Skeletal muscle cell (primary cell): Measurements from ENCODE around the gene KCNIP3.
"Not testable (repeated sequence)": the region's sequence is repeated elsewhere in the genome, so short reads cannot be mapped to it uniquely, and the experiment has no call there.

ENCODE experiments used
- DNase-seq: peaks from one replicate; pipeline ENCODE4 v3.0.0-alpha.2; 2010; ENCODE audit warnings: low read depth
- H3K4me3 ChIP-seq: 2 replicates; pipeline ENCODE4 v1.5.1; 2011; ENCODE audit warnings: low read depth, mild to moderate bottlenecking, control low read depth, low read length, moderate library complexity

KCNIP3 gene

GRCh38 chr2:95353613-95354468, 56.7 kb downstream of the KCNIP3 start:
- H3K4me3 ChIP-seq = no peak overlapping the region

GRCh38 chr2:95354469-95354901, 57.3 kb downstream of the KCNIP3 start:
- no peak overlapping the region for H3K4me3 ChIP-seq
- DNase-seq = no peak

More at GRCh38 chr2:95353613-95354468, 56.7 kb downstream of the KCNIP3 start:
- DNase-seq = no peak

- no peak overlapping the region for H3K4me3 ChIP-seq
- DNase-seq = no peak
Observed at GRCh38 chr2:95354925-95355324, 57.8 kb downstream of the KCNIP3 start.

- not testable (repeated sequence) for DNase-seq, H3K4me3 ChIP-seq
Observed at GRCh38 chr2:95355486-95355885, 58.3 kb downstream of the KCNIP3 start.

GRCh38 chr2:95356821-95357700, 59.9 kb downstream of the KCNIP3 start:
- no peak for DNase-seq
- no peak overlapping the region for H3K4me3 ChIP-seq

- DNase-seq = no peak
- H3K4me3 ChIP-seq = no peak overlapping the region
Observed at GRCh38 chr2:95357717-95358280, 60.7 kb downstream of the KCNIP3 start.

- DNase-seq = no peak
- H3K4me3 ChIP-seq = no peak overlapping the region
Observed at GRCh38 chr2:95359031-95359430, 61.9 kb downstream of the KCNIP3 start.

GRCh38 chr2:95359501-95359930, 62.4 kb downstream of the KCNIP3 start:
- no peak for DNase-seq
- no peak overlapping the region for H3K4me3 ChIP-seq

- H3K4me3 ChIP-seq = no peak overlapping the region
- DNase-seq = no peak
Observed at GRCh38 chr2:95361216-95361980, 64.3 kb downstream of the KCNIP3 start.

GRCh38 chr2:95362486-95362885, 65.3 kb downstream of the KCNIP3 start:
- H3K4me3 ChIP-seq = no peak overlapping the region
- no peak for DNase-seq

GRCh38 chr2:95366514-95366913, 69.4 kb downstream of the KCNIP3 start:
- DNase-seq = no peak

GRCh38 chr2:95372216-95372829, 75.2 kb downstream of the KCNIP3 start:
- DNase-seq = no peak
- no peak overlapping the region for H3K4me3 ChIP-seq

More at GRCh38 chr2:95366514-95366913, 69.4 kb downstream of the KCNIP3 start:
- H3K4me3 ChIP-seq = no peak overlapping the region

GRCh38 chr2:95372845-95373244, 75.7 kb downstream of the KCNIP3 start:
- no peak overlapping the region for H3K4me3 ChIP-seq
- no peak for DNase-seq

GRCh38 chr2:95374029-95374428, 76.9 kb downstream of the KCNIP3 start:
- no peak for DNase-seq
- H3K4me3 ChIP-seq = no peak overlapping the region

GRCh38 chr2:95374451-95374920, 77.3 kb downstream of the KCNIP3 start:
- no peak for DNase-seq
- no peak overlapping the region for H3K4me3 ChIP-seq

GRCh38 chr2:95374921-95375471, 77.8 kb downstream of the KCNIP3 start:
- no peak overlapping the region for H3K4me3 ChIP-seq
- DNase-seq = peak; percentile 3

- H3K4me3 ChIP-seq = no peak overlapping the region
- DNase-seq = no peak
Observed at GRCh38 chr2:95375532-95376150, 78.5 kb downstream of the KCNIP3 start.
